Gastrocnemius medialis (tissue), 4 donors: ENCODE measurements around the gene TMEM253.
A peak's percentile ranks its signal among the peaks of the same experiment; 100 is the strongest.

Experiments
- CTCF ChIP-seq, 5 experiments: fragments of 450-650 bp in 3 of 5; fragments of 200-600 bp in 2 of 5; sonication (generic) in 2 of 5; IDR thresholded peaks in 4 of 5; conservative IDR thresholded peaks in 1 of 5; 1 replicate in 4 of 5; 2 replicates in 1 of 5; pipeline ENCODE4 v1.5.1; 2016 to 2019; ENCODE audit warnings: antibody characterized with exemption in 5 of 5, mild to moderate bottlenecking in 3 of 5, moderate library complexity in 3 of 5
- POLR2A ChIP-seq, 2 donors: fragments of 450-650 bp; IDR thresholded peaks; one replicate each; pipeline ENCODE4 v1.6.1; 2017; ENCODE audit warnings: antibody characterized with exemption in 2 of 2, mild to moderate bottlenecking in 2 of 2, moderate library complexity in 2 of 2

GRCh38 chr14:21071225-21072030 is 29.4 kb upstream of the TMEM253 start:
- TF ChIP-seq POLR2A (IDR thresholded peaks at IDR 0.05) (peak in 1 of 2 donors; percentile 19), CTCF (IDR thresholded peaks at IDR 0.05 in 4 of 5, conservative IDR thresholded peaks at IDR 0.05 in 1 of 5) (no peak)
